ENCODE results near the gene H2BK1.

DNA sequence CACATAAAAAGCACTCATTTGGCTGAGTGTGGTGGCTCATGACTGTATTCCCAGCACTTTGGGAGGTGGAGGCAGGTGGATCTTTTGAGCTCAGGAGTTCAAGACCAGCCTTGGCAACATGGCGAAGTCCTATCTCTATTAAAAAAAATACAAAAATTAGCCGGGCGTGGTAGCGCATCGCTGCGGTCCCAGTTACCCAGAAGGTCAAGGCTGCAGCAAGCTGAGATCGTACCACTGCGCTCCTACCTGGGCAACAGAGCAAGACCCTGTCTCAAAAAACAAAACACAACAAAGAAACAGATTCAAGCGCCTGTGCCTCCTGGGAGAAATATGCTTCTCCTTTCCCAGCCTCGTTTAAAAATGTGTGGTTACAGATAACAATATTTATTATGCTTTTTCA, 19.0 kb upstream of the H2BK1 start:
- TF ChIP-seq NFRKB (IDR thresholded peaks at IDR 0.05), result no peak
- TF ChIP-seq L3MBTL2 (conservative IDR thresholded peaks at IDR 0.05), result no peak
- TF ChIP-seq FOXM1 (IDR thresholded peaks at IDR 0.05; ENCODE audit: borderline replicate concordance), result no peak
- TF ChIP-seq BHLHE40 (IDR thresholded peaks at IDR 0.05; ENCODE audit: borderline replicate concordance), result no peak
- no peak for TF ChIP-seq TARDBP (IDR thresholded peaks at IDR 0.05)

Measured in HEK293T (cell line).